ENCODE data around the gene ICAM3. TPM values are rescaled to one million over a fixed set of nuclear protein-coding genes. Genes with fewer than 3 reads are reported as not detected.

The ICAM3 gene
- total and polyA plus RNA-seq, 12 donors, result 6.1 to 77.2 (median 16.8) TPM

DNA sequence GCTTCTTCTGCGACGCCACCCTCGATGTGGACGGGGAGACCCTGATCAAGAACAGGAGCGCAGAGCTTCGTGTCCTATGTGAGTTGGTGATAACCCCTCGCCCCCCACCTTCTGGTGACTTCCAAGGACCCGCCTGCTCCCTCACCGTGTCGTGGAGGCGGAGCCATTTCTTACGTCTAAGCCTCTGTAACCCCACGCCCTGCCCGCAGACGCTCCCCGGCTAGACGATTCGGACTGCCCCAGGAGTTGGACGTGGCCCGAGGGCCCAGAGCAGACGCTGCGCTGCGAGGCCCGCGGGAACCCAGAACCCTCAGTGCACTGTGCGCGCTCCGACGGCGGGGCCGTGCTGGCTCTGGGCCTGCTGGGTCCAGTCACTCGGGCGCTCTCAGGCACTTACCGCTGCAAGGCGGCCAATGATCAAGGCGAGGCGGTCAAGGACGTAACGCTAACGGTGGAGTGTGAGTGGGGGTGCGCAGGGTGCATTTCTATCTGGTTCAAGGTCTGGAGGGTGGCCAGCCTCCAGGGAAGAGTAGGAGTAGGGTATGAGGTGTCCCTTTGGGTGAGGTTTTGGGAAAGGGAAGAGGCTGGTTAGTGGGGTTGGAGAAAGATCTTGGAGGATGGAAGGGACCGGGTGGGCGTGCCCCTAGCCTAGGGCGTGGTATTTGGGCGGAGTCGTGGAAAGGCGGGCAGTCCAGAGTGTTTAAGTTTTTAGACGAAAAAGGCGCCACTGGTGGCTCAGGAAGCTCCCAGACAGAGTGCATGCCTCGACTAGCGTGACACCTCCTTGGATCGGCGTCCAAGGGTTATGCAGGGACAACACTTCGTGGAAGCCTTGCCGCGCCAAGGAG lies 46.4 kb downstream of the ICAM3 start:
- peaks cover 13 to 81% (median 61%) of the 10 kb centered on the region in 9 donors for H3K4me1 ChIP-seq
- DNase-seq, result no peak
- H3K36me3 ChIP-seq, result no peaks in the 10 kb centered on the region
- no peak for ATAC-seq
- H3K4me3 ChIP-seq, result peak overlapping the region in 9 of 10 donors; percentile 24 to 56 (median 41)
- intact Hi-C loops (cut with DNase I), result no loop called here
- TF ChIP-seq, protein P1, sequence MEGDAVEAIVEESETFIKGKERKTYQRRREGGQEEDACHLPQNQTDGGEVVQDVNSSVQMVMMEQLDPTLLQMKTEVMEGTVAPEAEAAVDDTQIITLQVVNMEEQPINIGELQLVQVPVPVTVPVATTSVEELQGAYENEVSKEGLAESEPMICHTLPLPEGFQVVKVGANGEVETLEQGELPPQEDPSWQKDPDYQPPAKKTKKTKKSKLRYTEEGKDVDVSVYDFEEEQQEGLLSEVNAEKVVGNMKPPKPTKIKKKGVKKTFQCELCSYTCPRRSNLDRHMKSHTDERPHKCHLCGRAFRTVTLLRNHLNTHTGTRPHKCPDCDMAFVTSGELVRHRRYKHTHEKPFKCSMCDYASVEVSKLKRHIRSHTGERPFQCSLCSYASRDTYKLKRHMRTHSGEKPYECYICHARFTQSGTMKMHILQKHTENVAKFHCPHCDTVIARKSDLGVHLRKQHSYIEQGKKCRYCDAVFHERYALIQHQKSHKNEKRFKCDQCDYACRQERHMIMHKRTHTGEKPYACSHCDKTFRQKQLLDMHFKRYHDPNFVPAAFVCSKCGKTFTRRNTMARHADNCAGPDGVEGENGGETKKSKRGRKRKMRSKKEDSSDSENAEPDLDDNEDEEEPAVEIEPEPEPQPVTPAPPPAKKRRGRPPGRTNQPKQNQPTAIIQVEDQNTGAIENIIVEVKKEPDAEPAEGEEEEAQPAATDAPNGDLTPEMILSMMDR (IDR thresholded peaks at IDR 0.05), result no peak
- H3K9me3 ChIP-seq, result no peaks in the 10 kb centered on the region
- peaks cover 39 to 99% (median 92%) of the 10 kb centered on the region in 7 donors for H3K27me3 ChIP-seq
- 15 to 18% methylated on average over 53 to 56 of the region's 56 CpGs for WGBS, 2 donors
- peak overlapping the region in 1 of 10 donors; percentile 63 for H3K27ac ChIP-seq

DNA sequence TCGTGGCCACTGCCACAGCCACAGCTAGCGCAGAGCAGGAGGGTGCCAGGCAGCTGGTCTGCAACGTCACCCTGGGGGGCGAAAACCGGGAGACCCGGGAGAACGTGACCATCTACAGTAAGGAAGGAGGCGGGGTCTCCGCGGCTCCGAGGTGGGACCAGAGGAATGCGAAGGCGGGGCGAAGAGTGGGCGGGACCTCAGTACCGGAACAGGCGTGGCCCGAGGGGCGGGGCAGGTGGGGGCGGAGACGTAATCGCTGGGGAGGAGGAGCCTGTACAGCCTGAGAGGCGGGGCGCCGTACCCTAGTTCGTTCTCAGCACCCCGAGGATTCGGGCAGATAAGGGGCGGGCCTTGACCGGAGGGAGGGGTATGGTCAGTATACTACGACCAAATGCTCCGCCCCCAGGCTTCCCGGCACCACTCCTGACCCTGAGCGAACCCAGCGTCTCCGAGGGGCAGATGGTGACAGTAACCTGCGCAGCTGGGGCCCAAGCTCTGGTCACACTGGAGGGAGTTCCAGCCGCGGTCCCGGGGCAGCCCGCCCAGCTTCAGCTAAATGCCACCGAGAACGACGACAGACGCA lies 47.1 kb downstream of the ICAM3 start:
- Histone ChIP-seq H3K4me3 (peak overlapping the region; percentile 24 to 56 (median 40)), H3K27me3 (peaks cover 39 to 100% (median 99%) of the 10 kb centered on the region in 7 donors), H3K4me1 (peaks cover 13 to 88% (median 66%) of the 10 kb centered on the region in 9 donors), H3K27ac (peak overlapping the region in 1 of 10 donors; percentile 63), H3K9me3 (no peaks in the 10 kb centered on the region), H3K36me3 (no peaks in the 10 kb centered on the region)
- DNase-seq, result peak; percentile 66 to 85
- intact Hi-C loops (cut with DNase I), result no loop called here
- ATAC-seq, result peak; percentile 41 to 75 (median 64)
- TF ChIP-seq, protein P1 (IDR thresholded peaks at IDR 0.05), result no peak
- WGBS, 2 donors, result 2 to 3% methylated on average over 43 to 45 of the region's 45 CpGs

DNA sequence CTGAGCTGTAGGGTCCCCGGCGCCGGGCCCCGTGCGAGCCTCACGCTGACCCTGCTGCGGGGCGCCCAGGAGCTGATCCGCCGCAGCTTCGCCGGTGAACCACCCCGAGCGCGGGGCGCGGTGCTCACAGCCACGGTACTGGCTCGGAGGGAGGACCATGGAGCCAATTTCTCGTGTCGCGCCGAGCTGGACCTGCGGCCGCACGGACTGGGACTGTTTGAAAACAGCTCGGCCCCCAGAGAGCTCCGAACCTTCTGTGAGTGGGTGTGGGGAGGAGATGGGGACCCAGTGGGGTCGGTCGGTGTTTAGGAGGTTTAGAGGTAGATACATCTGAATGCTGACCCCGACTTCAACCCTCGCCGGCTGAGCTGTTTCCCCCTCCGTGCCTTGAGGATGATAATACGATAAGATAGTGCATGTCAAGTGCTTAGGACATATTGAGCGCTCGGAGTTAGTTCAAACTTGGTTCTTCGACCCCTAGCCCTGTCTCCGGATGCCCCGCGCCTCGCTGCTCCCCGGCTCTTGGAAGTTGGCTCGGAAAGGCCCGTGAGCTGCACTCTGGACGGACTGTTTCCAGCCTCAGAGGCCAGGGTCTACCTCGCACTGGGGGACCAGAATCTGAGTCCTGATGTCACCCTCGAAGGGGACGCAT lies 47.7 kb downstream of the ICAM3 start:
- Histone ChIP-seq H3K4me1 (peaks cover 18 to 95% (median 72%) of the 10 kb centered on the region in 9 donors), H3K36me3 (no peaks in the 10 kb centered on the region), H3K4me3 (peak overlapping the region; percentile 32 to 56 (median 40)), H3K27ac (peak overlapping the region in 1 of 10 donors; percentile 27), H3K9me3 (no peaks in the 10 kb centered on the region), H3K27me3 (peaks cover 39 to 98% (median 96%) of the 10 kb centered on the region in 7 donors)
- intact Hi-C loops (cut with DNase I), result no loop called here
- TF ChIP-seq, protein P1 (IDR thresholded peaks at IDR 0.05), result no peak
- ATAC-seq, result peak in 2 of 8 donors; percentile 1
- 1% methylated on average over 48 to 49 of the region's 49 CpGs for WGBS, 2 donors
- DNase-seq, result no peak

Data from heart right ventricle (tissue), 16 donors.